Gastroesophageal sphincter (tissue), 3 donors: Measurements from ENCODE around the gene MRPL51.

ENCODE experiments used
- CTCF ChIP-seq, 4 experiments: fragments of 200-600 bp in 2 of 4; fragments of 450-650 bp in 2 of 4; sonication (generic) in 1 of 4; IDR thresholded peaks; one replicate each; pipeline ENCODE4 v1.5.1; 2017 to 2019; ENCODE audit warnings: antibody characterized with exemption in 4 of 4, mild to moderate bottlenecking in 2 of 4, moderate library complexity in 2 of 4
- EP300 ChIP-seq: sonication (generic); formaldehyde crosslinking; IDR thresholded peaks from one replicate; pipeline ENCODE4 v1.6.1; 2017; ENCODE audit warnings: antibody characterized with exemption, mild to moderate bottlenecking
- POLR2A ChIP-seq, 2 donors: fragments of 450-650 bp; IDR thresholded peaks; one replicate each; pipeline ENCODE4 v1.6.1; 2017; ENCODE audit warnings: antibody characterized with exemption in 2 of 2, mild to moderate bottlenecking in 2 of 2, moderate library complexity in 1 of 2

- no peak for TF ChIP-seq CTCF (IDR thresholded peaks at IDR 0.05)
- no peak for TF ChIP-seq POLR2A (IDR thresholded peaks at IDR 0.05)
- no peak for TF ChIP-seq EP300
These were observed 29.8 kb downstream of the MRPL51 start for GRCh38 chr12:6463216-6463615.
